HEK293T (cell line): ENCODE results near the gene KRCC1.

Source experiments
- BHLHE40 ChIP-seq: fragments of 450-650 bp; IDR thresholded peaks from 2 replicates; pipeline ENCODE4 v1.6.1; 2016; ENCODE audit warnings: mild to moderate bottlenecking, moderate library complexity, borderline replicate concordance
- ELF4 ChIP-seq: fragments of 450-650 bp; IDR thresholded peaks from 2 replicates; pipeline ENCODE4 v1.6.1; 2017; ENCODE audit warnings: antibody characterized with exemption
- FOXM1 ChIP-seq: fragments of 450-650 bp; IDR thresholded peaks from 2 replicates; pipeline ENCODE4 v1.6.1; 2017; ENCODE audit warnings: mild to moderate bottlenecking, borderline replicate concordance
- PKNOX1 ChIP-seq: fragments of 450-650 bp; IDR thresholded peaks from 2 replicates; pipeline ENCODE4 v1.6.1; 2016
- SP1 ChIP-seq: fragments of 450-650 bp; IDR thresholded peaks from 2 replicates; pipeline ENCODE4 v1.6.1; 2017
- SUZ12 ChIP-seq: fragments of 450-650 bp; IDR thresholded peaks from 2 replicates; pipeline ENCODE4 v1.6.1; 2016; ENCODE audit warnings: mild to moderate bottlenecking
- TARDBP ChIP-seq: fragments of 450-650 bp; IDR thresholded peaks from 2 replicates; pipeline ENCODE4 v1.6.1; 2016

GRCh38 chr2:88016086-88016959 is 39.3 kb downstream of the KRCC1 start, which contains the start of gene RNU2-63P:
- TF ChIP-seq SP1 (no peak), BHLHE40 (peak; percentile 72), TARDBP (peak; percentile 94), FOXM1 (no peak), PKNOX1 (no peak), SUZ12 (0 out of 2 replicates have a peak, but pooled peaks have one; percentile 40), ELF4 (peak; percentile 96)
